Measurements from ENCODE around the gene PAX7.

- TF ChIP-seq CTCF (IDR thresholded peaks at IDR 0.05), result no peak
- no peak for TF ChIP-seq POLR2A (IDR thresholded peaks at IDR 0.05)
Measured at GRCh38 chr1:18645747-18646090, 15.1 kb downstream of the PAX7 start.
